Measurements from ENCODE around the gene CBY3.

The CBY3 gene

GRCh38 chr5:179680780-179681401 lies at the start of gene CBY3:
TSS of gene CBY3 (minus strand) at chr5:179681034. CDS start at chr5:179680918, 116 bp downstream.
- Histone ChIP-seq H3K79me2 (ENCODE audit: control insufficient read depth, insufficient read depth, low read length, unreplicated experiment) (peaks cover 16% of the 10 kb centered on the region), H3K27me3 (ENCODE audit: insufficient read depth, low read length) (no peaks in the 10 kb centered on the region), H2AFZ (ENCODE audit: low read length, unreplicated experiment) (no peak within 1 kb of the TSS), H3K27ac (ENCODE audit: low read depth, low read length) (no peak within 1 kb of the TSS), H3K4me1 (ENCODE audit: control insufficient read depth, insufficient read depth, low read length, unreplicated experiment) (peaks cover 20% of the 10 kb centered on the region), H3K36me3 (ENCODE audit: insufficient read depth, low read length) (no peaks in the 10 kb centered on the region; the same call in 1 of the 2 replicates), H3K4me3 (ENCODE audit: low read depth, low read length) (no peak within 1 kb of the TSS)

GRCh38 chr5:179730356-179730755 lies 49.5 kb upstream of the CBY3 start:
- Histone ChIP-seq H3K79me2 (ENCODE audit: control insufficient read depth, insufficient read depth, low read length, unreplicated experiment) (peaks cover 26% of the 10 kb centered on the region), H2AFZ (ENCODE audit: low read length, unreplicated experiment) (no peak overlapping the region), H3K27me3 (ENCODE audit: insufficient read depth, low read length) (no peaks in the 10 kb centered on the region), H3K27ac (ENCODE audit: low read depth, low read length) (peak overlapping the region; percentile 80; the same call in 1 of the 2 replicates), H3K36me3 (ENCODE audit: insufficient read depth, low read length) (peaks cover 30% of the 10 kb centered on the region), H3K4me3 (ENCODE audit: low read depth, low read length) (no peak overlapping the region), H3K4me1 (ENCODE audit: control insufficient read depth, insufficient read depth, low read length, unreplicated experiment) (peaks cover 20% of the 10 kb centered on the region)

- no peaks in the 10 kb centered on the region for H3K27me3 ChIP-seq (ENCODE audit: insufficient read depth, low read length)
- H3K36me3 ChIP-seq (ENCODE audit: insufficient read depth, low read length): peaks cover 34% of the 10 kb centered on the region
- H3K4me1 ChIP-seq (ENCODE audit: control insufficient read depth, insufficient read depth, low read length, unreplicated experiment): peaks cover 19% of the 10 kb centered on the region
- no peak overlapping the region for H2AFZ ChIP-seq (ENCODE audit: low read length, unreplicated experiment)
- no peak overlapping the region for H3K4me3 ChIP-seq (ENCODE audit: low read depth, low read length)
- H3K79me2 ChIP-seq (ENCODE audit: control insufficient read depth, insufficient read depth, low read length, unreplicated experiment): peaks cover 20% of the 10 kb centered on the region
- H3K27ac ChIP-seq (ENCODE audit: low read depth, low read length): 0 out of 2 replicates have a peak overlapping the region, but pooled peaks have one; percentile 0
These were observed 48.9 kb upstream of the CBY3 start for GRCh38 chr5:179729727-179730126.

GRCh38 chr5:179729303-179729702 lies 48.5 kb upstream of the CBY3 start:
- Histone ChIP-seq H3K4me3 (ENCODE audit: low read depth, low read length) (no peak overlapping the region), H3K27ac (ENCODE audit: low read depth, low read length) (0 out of 2 replicates have a peak overlapping the region, but pooled peaks have one; percentile 0), H3K27me3 (ENCODE audit: insufficient read depth, low read length) (no peaks in the 10 kb centered on the region), H3K79me2 (ENCODE audit: control insufficient read depth, insufficient read depth, low read length, unreplicated experiment) (peaks cover 15% of the 10 kb centered on the region), H3K36me3 (ENCODE audit: insufficient read depth, low read length) (peaks cover 38% of the 10 kb centered on the region), H2AFZ (ENCODE audit: low read length, unreplicated experiment) (no peak overlapping the region), H3K4me1 (ENCODE audit: control insufficient read depth, insufficient read depth, low read length, unreplicated experiment) (peaks cover 15% of the 10 kb centered on the region)

GRCh38 chr5:179727106-179727505 lies 46.3 kb upstream of the CBY3 start:
- peaks cover 60% of the 10 kb centered on the region for H3K36me3 ChIP-seq (ENCODE audit: insufficient read depth, low read length)
- peaks cover 13% of the 10 kb centered on the region for H3K4me1 ChIP-seq (ENCODE audit: control insufficient read depth, insufficient read depth, low read length, unreplicated experiment)
- H2AFZ ChIP-seq (ENCODE audit: low read length, unreplicated experiment): no peak overlapping the region
- no peak overlapping the region for H3K4me3 ChIP-seq (ENCODE audit: low read depth, low read length)
- no peak overlapping the region for H3K27ac ChIP-seq (ENCODE audit: low read depth, low read length)
- H3K79me2 ChIP-seq (ENCODE audit: control insufficient read depth, insufficient read depth, low read length, unreplicated experiment): peaks cover 6% of the 10 kb centered on the region
- H3K27me3 ChIP-seq (ENCODE audit: insufficient read depth, low read length): no peaks in the 10 kb centered on the region

GRCh38 chr5:179724163-179724562 lies 43.3 kb upstream of the CBY3 start:
- Histone ChIP-seq H2AFZ (ENCODE audit: low read length, unreplicated experiment) (no peak overlapping the region), H3K79me2 (ENCODE audit: control insufficient read depth, insufficient read depth, low read length, unreplicated experiment) (peaks cover 11% of the 10 kb centered on the region), H3K27me3 (ENCODE audit: insufficient read depth, low read length) (no peaks in the 10 kb centered on the region), H3K27ac (ENCODE audit: low read depth, low read length) (no peak overlapping the region), H3K4me1 (ENCODE audit: control insufficient read depth, insufficient read depth, low read length, unreplicated experiment) (no peaks in the 10 kb centered on the region), H3K36me3 (ENCODE audit: insufficient read depth, low read length) (peaks cover 65% of the 10 kb centered on the region), H3K4me3 (ENCODE audit: low read depth, low read length) (no peak overlapping the region)

- Histone ChIP-seq H3K27ac (ENCODE audit: low read depth, low read length) (no peak overlapping the region), H3K4me1 (ENCODE audit: control insufficient read depth, insufficient read depth, low read length, unreplicated experiment) (no peaks in the 10 kb centered on the region), H3K27me3 (ENCODE audit: insufficient read depth, low read length) (no peaks in the 10 kb centered on the region), H3K4me3 (ENCODE audit: low read depth, low read length) (no peak overlapping the region), H2AFZ (ENCODE audit: low read length, unreplicated experiment) (no peak overlapping the region), H3K79me2 (ENCODE audit: control insufficient read depth, insufficient read depth, low read length, unreplicated experiment) (peaks cover 26% of the 10 kb centered on the region), H3K36me3 (ENCODE audit: insufficient read depth, low read length) (peaks cover 63% of the 10 kb centered on the region)
These were observed 39.4 kb upstream of the CBY3 start for GRCh38 chr5:179720222-179720621.

GRCh38 chr5:179716286-179716685 lies 35.5 kb upstream of the CBY3 start:
- Histone ChIP-seq H3K79me2 (ENCODE audit: control insufficient read depth, insufficient read depth, low read length, unreplicated experiment) (peaks cover 25% of the 10 kb centered on the region), H3K4me1 (ENCODE audit: control insufficient read depth, insufficient read depth, low read length, unreplicated experiment) (no peaks in the 10 kb centered on the region), H3K27me3 (ENCODE audit: insufficient read depth, low read length) (no peaks in the 10 kb centered on the region), H2AFZ (ENCODE audit: low read length, unreplicated experiment) (no peak overlapping the region), H3K36me3 (ENCODE audit: insufficient read depth, low read length) (peaks cover 32% of the 10 kb centered on the region), H3K4me3 (ENCODE audit: low read depth, low read length) (no peak overlapping the region), H3K27ac (ENCODE audit: low read depth, low read length) (no peak overlapping the region)

GRCh38 chr5:179700401-179700918 lies 19.6 kb upstream of the CBY3 start:
- Histone ChIP-seq H3K27ac (ENCODE audit: low read depth, low read length) (peak overlapping the region; percentile 87), H3K4me3 (ENCODE audit: low read depth, low read length) (peak overlapping the region; percentile 99), H3K36me3 (ENCODE audit: insufficient read depth, low read length) (peaks cover 5% of the 10 kb centered on the region; the same call in 1 of the 2 replicates), H3K27me3 (ENCODE audit: insufficient read depth, low read length) (no peaks in the 10 kb centered on the region), H3K79me2 (ENCODE audit: control insufficient read depth, insufficient read depth, low read length, unreplicated experiment) (peaks cover 69% of the 10 kb centered on the region), H3K4me1 (ENCODE audit: control insufficient read depth, insufficient read depth, low read length, unreplicated experiment) (peaks cover 4% of the 10 kb centered on the region), H2AFZ (ENCODE audit: low read length, unreplicated experiment) (no peak overlapping the region)

- peak overlapping the region; percentile 99 for H3K4me3 ChIP-seq (ENCODE audit: low read depth, low read length)
- H3K36me3 ChIP-seq (ENCODE audit: insufficient read depth, low read length): peaks cover 5% of the 10 kb centered on the region; the same call in 1 of the 2 replicates
- no peaks in the 10 kb centered on the region for H3K27me3 ChIP-seq (ENCODE audit: insufficient read depth, low read length)
- peaks cover 4% of the 10 kb centered on the region for H3K4me1 ChIP-seq (ENCODE audit: control insufficient read depth, insufficient read depth, low read length, unreplicated experiment)
- peak overlapping the region; percentile 87 for H3K27ac ChIP-seq (ENCODE audit: low read depth, low read length)
- H2AFZ ChIP-seq (ENCODE audit: low read length, unreplicated experiment): no peak overlapping the region
- peaks cover 61% of the 10 kb centered on the region for H3K79me2 ChIP-seq (ENCODE audit: control insufficient read depth, insufficient read depth, low read length, unreplicated experiment)
These were observed 18.9 kb upstream of the CBY3 start for GRCh38 chr5:179699616-179700237.
